ENCODE results near the gene PSMG3.

- no peak for TF ChIP-seq CTCF (IDR thresholded peaks at IDR 0.05)
- no peak for TF ChIP-seq POLR2A (IDR thresholded peaks at IDR 0.05)
Observed at GRCh38 chr7:1538544-1539180, 31.2 kb downstream of the PSMG3 start.

All from testis (tissue), 2 donors.